IMR-90 (cell line): ENCODE measurements around the gene AKR1D1.

Experiments
- CEBPB ChIP-seq: IDR thresholded peaks from 2 replicates; pipeline ENCODE4 v1.6.1; 2012; ENCODE audit warnings: low read depth, low read length, improper control_type of control experiment
- POLR2A ChIP-seq: IDR thresholded peaks from 2 replicates; pipeline ENCODE4 v1.6.1; 2012; ENCODE audit warnings: mild to moderate bottlenecking, low read depth, low read length
- RAD21 ChIP-seq: IDR thresholded peaks from 2 replicates; pipeline ENCODE4 v1.6.1; 2012; ENCODE audit warnings: low read length, improper control_type of control experiment
- TF ChIP-seq, protein P1 (sequence below): conservative IDR thresholded peaks from 2 replicates; pipeline ENCODE4 v1.5.1; 2012; ENCODE audit warnings: mild to moderate bottlenecking, low read depth, low read length, improper control_type of control experiment

DNA sequence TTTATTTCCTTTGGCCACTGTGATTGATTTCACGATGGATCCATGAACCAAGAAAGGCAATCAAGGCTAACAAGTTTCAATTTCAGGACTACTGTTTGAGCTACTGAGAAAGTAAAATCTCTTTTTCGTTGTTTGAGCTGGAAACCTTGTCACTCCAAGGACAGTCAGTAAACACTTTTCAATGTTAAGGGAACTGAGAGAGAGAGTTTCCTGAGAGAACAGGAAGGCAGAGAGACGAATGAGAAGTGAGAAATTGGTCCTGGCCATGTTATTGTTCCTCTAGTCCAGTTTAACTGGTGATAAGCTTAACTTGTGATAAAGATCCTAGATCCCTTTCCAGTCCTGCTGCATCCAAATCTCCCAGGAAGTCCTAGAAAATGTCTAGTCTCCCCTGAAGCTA is 909 bp upstream of the AKR1D1 start:
- no peak for TF ChIP-seq POLR2A
- TF ChIP-seq, protein P1, sequence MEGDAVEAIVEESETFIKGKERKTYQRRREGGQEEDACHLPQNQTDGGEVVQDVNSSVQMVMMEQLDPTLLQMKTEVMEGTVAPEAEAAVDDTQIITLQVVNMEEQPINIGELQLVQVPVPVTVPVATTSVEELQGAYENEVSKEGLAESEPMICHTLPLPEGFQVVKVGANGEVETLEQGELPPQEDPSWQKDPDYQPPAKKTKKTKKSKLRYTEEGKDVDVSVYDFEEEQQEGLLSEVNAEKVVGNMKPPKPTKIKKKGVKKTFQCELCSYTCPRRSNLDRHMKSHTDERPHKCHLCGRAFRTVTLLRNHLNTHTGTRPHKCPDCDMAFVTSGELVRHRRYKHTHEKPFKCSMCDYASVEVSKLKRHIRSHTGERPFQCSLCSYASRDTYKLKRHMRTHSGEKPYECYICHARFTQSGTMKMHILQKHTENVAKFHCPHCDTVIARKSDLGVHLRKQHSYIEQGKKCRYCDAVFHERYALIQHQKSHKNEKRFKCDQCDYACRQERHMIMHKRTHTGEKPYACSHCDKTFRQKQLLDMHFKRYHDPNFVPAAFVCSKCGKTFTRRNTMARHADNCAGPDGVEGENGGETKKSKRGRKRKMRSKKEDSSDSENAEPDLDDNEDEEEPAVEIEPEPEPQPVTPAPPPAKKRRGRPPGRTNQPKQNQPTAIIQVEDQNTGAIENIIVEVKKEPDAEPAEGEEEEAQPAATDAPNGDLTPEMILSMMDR, result no peak
- no peak for TF ChIP-seq RAD21
- TF ChIP-seq CEBPB, result no peak
